GM18951 (cell line): ENCODE results near the gene DERL3.

ENCODE experiments used
- POLR2A ChIP-seq: IDR thresholded peaks from 4 replicates; pipeline ENCODE4 v1.6.1; 2011; ENCODE audit warnings: mild to moderate bottlenecking; ENCODE audit not compliant: insufficient read length, insufficient read depth; ENCODE audit errors: extremely low read depth
- in situ Hi-C: fragments of 300-500 bp; cut with MboI; formaldehyde crosslinking; loops from one replicate; pipeline ENCODE4 v1.12.0; 2022; ENCODE audit warnings: low sequenced_read_pairs, mixed read lengths, inconsistent platforms; ENCODE audit not compliant: unreplicated experiment

The DERL3 gene

GRCh38 chr22:23841736-23842445 lies 3.1 kb upstream of the DERL3 start:
- in situ Hi-C loops: loop anchor here (10.0 kb wide), 1 partner anchor 297 kb away; no protein-coding TSS in a partner anchor

DNA sequence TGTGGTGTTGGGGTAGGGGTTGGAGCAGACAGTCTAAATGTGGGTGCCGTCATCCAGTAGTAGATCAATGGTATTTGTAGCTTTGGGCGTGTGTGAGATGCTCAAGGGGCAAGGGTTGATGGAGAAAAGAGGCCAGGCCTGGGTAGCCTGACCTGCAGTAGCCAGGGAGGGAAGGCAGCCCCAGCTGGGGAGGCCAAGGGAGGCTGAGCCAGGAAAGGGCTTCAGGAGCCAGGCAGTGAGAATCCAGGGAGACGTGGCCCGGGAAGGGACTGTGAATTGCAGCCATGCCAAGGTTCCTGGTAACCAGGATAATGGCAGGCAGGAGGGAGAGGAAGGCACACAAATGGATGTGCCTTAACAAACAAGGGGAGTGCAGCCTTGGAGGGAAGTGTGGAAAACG lies 2.5 kb upstream of the DERL3 start:
- no peak for TF ChIP-seq POLR2A
- in situ Hi-C loops: loop anchor here (10.0 kb wide), 1 partner anchor 296 kb away; no protein-coding TSS in a partner anchor

More at GRCh38 chr22:23841736-23842445, 3.1 kb upstream of the DERL3 start:
- no peak for TF ChIP-seq POLR2A

DNA sequence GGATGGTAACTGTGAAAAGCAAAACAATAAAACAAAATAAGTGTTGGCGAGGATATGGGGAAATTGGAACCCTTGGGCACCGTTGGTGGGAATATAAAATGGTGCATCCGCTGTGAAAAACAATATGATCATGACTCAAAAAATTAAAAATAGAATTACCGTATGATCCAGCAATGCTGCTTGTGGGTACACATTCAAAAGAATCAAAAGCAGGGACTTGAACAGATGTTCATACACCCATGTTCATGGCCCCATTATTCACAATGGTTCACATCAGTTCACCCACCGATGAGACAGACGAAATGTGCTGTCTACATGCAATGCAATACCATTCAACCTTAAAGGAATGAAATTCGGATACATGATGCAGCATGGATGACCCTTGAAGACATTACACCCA lies 1.2 kb upstream of the DERL3 start:
- no peak for TF ChIP-seq POLR2A
- in situ Hi-C loops: loop anchor here (10.0 kb wide), 1 partner anchor 295 kb away; no protein-coding TSS in a partner anchor

DNA sequence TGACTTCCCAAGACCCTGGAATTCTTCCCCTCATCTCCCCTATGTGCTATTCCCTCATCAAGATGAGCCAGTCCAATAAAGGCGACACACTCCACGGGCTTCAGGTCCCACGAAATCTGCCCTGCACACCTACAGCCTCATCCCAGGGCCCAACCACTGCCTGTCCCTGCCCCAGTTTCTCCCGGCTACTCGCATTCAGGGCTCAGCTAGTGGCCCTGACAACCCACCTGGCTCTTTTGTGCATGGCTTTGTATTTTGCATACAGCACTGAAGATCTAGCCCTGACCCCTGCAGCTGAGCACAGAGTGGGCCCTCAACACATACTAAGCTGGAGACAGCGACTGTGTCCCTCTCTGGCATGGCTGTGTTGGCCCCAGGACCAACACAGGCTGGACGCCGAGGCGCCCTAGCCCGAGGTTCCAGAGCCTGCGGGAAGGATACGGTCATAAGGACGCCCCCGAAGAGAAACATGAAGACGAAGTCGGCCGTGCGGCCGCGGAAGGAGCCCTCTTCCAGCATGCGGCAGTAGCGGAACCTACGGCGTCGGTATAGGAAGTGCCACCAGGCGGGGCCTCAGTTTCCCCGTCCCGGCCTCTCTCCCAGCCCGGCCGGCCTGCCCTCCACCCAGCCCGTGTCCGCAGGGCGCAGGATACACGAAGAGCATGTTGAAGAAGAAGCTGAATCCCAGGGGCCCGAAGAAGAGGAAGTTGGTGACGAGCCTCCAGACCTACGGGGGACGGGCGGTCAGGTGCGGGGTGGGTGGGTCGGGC lies 710 bp downstream of the DERL3 start:
- no peak for TF ChIP-seq POLR2A
- in situ Hi-C loops: loop anchor here (10.0 kb wide), 1 partner anchor 63 kb away; the partner anchor contains the start of gene MMP11

DNA sequence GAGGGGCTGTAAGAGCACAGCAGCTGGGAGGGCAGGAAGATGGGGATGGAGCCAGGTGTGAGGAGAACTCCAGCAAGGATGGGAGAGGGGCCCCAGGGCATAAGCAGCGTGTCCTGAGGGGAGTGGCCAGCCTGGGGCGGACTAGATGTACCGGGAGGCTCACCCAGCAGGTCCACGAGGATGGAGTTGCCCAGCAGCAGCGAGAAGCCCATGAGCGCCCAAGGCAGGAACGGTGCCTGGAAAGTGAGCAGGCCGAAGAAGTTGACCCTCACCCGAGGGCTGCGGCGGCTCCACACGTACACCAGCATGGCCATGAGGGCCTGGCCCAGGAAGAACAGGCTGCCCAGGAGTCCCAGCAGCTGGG lies 1.3 kb downstream of the DERL3 start:
- no peak for TF ChIP-seq POLR2A
- in situ Hi-C loops: loop anchor here (10.0 kb wide), 1 partner anchor 63 kb away; the partner anchor contains the start of gene MMP11

DNA sequence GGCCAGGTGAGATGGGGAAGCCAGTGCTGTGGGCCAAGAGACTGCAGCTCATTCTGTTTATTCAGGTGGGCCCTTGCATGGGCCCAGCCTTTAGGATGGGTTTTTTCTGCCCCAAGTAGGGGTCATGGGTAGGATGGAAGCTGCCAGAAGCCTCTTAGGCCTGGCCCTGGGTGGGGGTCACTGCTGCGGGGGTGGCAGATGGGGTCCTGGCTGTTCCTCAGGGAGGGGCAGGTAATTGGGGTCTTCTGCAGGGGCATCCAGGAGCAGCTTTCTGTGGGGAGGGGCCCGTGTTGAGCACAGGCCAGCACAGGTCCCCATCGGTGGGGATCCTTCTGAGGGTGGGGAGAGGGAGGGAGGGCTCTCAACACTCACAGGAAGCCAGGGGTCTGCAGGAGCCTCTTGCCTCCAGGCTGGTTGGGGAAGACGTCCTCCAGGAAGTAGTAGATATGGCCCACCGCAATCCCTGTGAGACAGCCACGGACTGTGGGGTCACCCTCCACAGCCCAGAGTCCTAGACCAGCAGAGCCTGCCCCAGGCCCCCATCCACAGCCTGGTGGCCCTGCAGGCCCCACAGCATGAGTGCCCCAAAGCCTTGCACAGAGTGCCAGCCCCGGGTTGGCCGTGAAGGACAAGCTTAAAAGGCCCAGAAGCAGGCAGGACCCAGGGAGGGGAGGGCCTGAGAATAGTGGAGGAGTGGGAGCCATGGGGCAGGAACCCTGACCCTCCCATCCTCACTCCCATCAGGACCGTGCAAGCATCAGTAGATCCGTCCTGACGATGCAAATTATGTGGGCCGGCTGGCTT lies 1.9 kb downstream of the DERL3 start:
- in situ Hi-C loops: loop anchor here (10.0 kb wide), 1 partner anchor 62 kb away; the partner anchor contains the start of gene MMP11
- TF ChIP-seq POLR2A: no peak

GRCh38 chr22:23836281-23836680 lies 2.5 kb downstream of the DERL3 start:
- no peak for TF ChIP-seq POLR2A
- in situ Hi-C loops: loop anchor here (10.0 kb wide), 1 partner anchor 61 kb away; the partner anchor contains the start of gene MMP11

- in situ Hi-C loops: loop anchor here (10.0 kb wide), 1 partner anchor 61 kb away; the partner anchor contains the start of gene MMP11
- no peak for TF ChIP-seq POLR2A
Measured at GRCh38 chr22:23835484-23836144, 3.2 kb downstream of the DERL3 start.

DNA sequence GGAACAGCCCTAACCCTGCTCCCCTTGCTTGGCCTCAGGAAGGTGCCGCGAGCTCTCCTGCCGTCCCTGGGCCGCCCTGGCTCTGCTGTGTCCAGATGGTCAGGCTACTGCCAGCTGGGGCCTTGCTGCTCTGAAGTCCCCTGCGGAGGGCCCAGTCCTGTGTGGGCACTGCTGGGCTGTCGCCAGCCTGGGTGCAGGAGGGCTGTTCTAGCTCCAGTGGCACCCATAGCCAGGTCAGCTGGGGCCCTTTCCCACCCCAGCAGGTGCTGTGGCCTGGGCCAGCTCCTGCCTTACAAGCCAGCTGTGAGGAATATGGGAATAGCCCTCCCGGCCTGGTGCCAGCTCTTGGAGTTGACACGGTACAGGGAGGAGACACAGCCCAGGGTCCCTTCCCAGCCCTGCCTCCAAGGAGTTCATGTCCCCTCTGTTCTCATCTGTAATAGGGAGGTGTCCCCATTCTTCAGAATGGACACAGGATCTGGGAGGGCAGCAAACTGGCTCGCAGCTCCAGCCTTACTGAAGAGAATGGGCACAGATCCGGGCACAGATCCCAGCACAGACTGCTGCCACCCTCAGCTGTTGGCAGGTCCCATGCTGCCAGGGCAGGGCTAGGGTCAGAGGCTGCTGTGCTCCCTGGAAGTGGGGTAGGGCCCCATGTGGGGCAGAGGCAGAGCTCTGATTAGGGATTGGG lies 3.9 kb downstream of the DERL3 start:
- in situ Hi-C loops: loop anchor here (10.0 kb wide), 1 partner anchor 60 kb away; the partner anchor contains the start of gene MMP11

GRCh38 chr22:23834406-23834792 lies 4.4 kb downstream of the DERL3 start:
- in situ Hi-C loops: loop anchor here (10.0 kb wide), 1 partner anchor 60 kb away; the partner anchor contains the start of gene MMP11
- TF ChIP-seq POLR2A: no peak

More for the DNA sequence above, 3.9 kb downstream of the DERL3 start:
- TF ChIP-seq POLR2A: peak; percentile 1

DNA sequence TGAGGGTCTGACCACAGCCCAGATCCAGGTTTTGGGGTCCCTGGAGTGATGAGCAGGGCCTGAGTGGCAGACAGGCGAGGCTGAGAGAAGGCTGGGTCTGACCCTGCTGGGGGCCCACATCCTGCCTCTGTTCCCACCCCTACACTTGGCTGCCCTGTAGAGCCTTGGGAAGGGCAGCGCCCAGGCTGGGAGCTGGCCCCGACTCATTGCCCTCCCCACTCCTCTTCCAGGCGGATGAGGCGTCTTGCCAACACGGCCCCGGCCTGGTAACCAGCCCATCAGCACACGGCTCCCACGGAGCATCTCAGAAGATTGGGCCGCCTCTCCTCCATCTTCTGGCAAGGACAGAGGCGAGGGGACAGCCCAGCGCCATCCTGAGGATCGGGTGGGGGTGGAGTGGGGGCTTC lies 4.9 kb downstream of the DERL3 start:
- no peak for TF ChIP-seq POLR2A
- in situ Hi-C loops: loop anchor here (10.0 kb wide), 1 partner anchor 59 kb away; the partner anchor contains the start of gene MMP11
